ENCODE data around the gene ABCA9. TPM values are rescaled to one million over a fixed set of nuclear protein-coding genes. Genes with fewer than 3 reads are reported as not detected.
A peak's percentile ranks its signal among the peaks of the same experiment; 100 is the strongest.

ABCA9 gene, protein sequence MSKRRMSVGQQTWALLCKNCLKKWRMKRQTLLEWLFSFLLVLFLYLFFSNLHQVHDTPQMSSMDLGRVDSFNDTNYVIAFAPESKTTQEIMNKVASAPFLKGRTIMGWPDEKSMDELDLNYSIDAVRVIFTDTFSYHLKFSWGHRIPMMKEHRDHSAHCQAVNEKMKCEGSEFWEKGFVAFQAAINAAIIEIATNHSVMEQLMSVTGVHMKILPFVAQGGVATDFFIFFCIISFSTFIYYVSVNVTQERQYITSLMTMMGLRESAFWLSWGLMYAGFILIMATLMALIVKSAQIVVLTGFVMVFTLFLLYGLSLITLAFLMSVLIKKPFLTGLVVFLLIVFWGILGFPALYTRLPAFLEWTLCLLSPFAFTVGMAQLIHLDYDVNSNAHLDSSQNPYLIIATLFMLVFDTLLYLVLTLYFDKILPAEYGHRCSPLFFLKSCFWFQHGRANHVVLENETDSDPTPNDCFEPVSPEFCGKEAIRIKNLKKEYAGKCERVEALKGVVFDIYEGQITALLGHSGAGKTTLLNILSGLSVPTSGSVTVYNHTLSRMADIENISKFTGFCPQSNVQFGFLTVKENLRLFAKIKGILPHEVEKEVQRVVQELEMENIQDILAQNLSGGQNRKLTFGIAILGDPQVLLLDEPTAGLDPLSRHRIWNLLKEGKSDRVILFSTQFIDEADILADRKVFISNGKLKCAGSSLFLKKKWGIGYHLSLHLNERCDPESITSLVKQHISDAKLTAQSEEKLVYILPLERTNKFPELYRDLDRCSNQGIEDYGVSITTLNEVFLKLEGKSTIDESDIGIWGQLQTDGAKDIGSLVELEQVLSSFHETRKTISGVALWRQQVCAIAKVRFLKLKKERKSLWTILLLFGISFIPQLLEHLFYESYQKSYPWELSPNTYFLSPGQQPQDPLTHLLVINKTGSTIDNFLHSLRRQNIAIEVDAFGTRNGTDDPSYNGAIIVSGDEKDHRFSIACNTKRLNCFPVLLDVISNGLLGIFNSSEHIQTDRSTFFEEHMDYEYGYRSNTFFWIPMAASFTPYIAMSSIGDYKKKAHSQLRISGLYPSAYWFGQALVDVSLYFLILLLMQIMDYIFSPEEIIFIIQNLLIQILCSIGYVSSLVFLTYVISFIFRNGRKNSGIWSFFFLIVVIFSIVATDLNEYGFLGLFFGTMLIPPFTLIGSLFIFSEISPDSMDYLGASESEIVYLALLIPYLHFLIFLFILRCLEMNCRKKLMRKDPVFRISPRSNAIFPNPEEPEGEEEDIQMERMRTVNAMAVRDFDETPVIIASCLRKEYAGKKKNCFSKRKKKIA (N-terminal part only)
- polyA plus RNA-seq (2013, experiment 1 of 2): not detected
- polyA plus RNA-seq (2013, experiment 2 of 2): under 0.01 TPM

DNA sequence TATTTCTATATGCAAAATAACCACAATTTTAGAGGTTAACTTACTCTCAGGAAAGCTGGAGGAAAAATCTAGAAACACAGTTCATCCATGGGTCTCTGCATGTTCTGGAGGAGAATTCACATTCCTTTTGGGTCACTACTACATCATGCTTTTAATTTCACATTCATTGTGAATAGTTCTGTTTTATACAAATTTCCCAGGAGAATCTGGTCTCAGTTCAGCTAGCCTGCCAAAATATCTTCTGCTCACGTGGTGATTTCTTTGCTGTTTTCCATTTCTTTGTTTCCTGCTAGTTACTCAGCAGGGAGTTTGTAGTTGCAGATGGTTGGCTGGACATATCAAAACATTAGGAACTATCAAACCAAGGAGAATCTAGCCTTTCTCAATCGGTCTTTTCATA lies at the start of gene ABCA9:
TSS of gene ABCA9 (minus strand) at position 106 of the 400 bp plus-strand sequence. CDS start 9,801 bp downstream, outside the sequence.
- Histone ChIP-seq H3K4me3 (ENCODE audit: low read length in 2 of 2) (no peak within 1 kb of the TSS), H3K79me1 (ENCODE audit: low read depth, low read length) (no peaks in the 10 kb centered on the region)
- WGBS, 2 donors (ENCODE audit: extremely low coverage in 2 of 2, insufficient read length in 2 of 2, insufficient replicate concordance in 1 of 2): no CpG with 5 or more reads among the region's 2 CpGs

DNA sequence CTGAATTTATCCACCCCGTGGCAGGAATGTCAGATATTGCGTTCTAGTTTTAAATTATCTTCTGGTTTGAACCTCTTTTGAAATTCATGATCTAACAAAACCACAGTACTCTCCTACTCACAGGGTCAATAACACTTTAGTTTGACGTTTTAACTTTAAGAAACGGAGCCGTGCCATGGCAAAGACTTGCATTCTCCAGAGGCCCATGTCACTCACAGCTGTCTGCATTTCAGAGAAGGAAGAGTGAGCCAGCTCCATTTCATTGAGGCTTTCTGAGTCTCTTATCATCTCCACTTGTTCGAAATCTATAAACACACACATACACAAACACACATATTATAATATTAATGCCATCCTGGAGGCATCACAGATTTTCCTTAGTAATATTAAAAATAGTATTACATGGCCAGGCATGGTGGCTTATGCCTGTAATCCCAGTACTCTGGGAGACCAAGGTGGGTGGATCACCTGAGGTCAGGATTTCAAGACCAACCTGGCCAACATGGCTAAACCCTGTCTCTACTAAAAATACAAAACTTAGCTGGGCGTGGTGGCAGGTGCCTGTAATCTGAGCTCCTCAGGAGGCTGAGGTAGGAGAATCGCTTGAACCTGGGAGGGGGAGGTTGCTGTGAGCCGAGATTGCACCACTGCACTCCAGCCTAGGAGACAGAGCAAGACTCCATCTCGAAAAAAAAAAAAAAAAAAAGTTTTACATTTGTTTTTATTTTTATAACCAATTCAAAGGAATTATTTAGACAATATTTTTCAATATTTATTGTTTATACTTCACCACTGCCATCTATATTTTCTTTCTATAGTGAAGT lies 45.4 kb upstream of the ABCA9 start:
- 100% methylated on average over 1 of the region's 10 CpGs; no CpG with 5 or more reads in 1 of the 2 donors for WGBS, 2 donors (ENCODE audit: extremely low coverage in 2 of 2, insufficient read length in 2 of 2, insufficient replicate concordance in 1 of 2)
- H3K14ac ChIP-seq (ENCODE audit: low read length): no peak overlapping the region
- no peak overlapping the region for H2BK12ac ChIP-seq (ENCODE audit: low read length)
- H2BK120ac ChIP-seq (ENCODE audit: low read depth, low read length): no peak overlapping the region
- H4K8ac ChIP-seq (ENCODE audit: low read depth, low read length): no peak overlapping the region
- H3K4me3 ChIP-seq (ENCODE audit: low read length in 2 of 2): no peak overlapping the region
- no peak overlapping the region for H2BK15ac ChIP-seq (ENCODE audit: low read length)
- H3K18ac ChIP-seq (ENCODE audit: low read length): no peak overlapping the region
- no peak overlapping the region for H2BK5ac ChIP-seq (ENCODE audit: low read length)
- no peaks in the 10 kb centered on the region for H3K36me3 ChIP-seq (replicated peaks in 1 of 2; ENCODE audit: control insufficient read depth in 2 of 2, insufficient read depth in 2 of 2, low read length in 2 of 2)
- no peak overlapping the region for H3K4me2 ChIP-seq (ENCODE audit: insufficient read depth, low read length, poor library complexity, severe bottlenecking)
- H3K4me1 ChIP-seq (ENCODE audit: control insufficient read depth in 2 of 2, insufficient read depth in 1 of 2, low read depth in 1 of 2, low read length in 2 of 2): no peaks in the 10 kb centered on the region
- H3K27me3 ChIP-seq (ENCODE audit: control insufficient read depth in 3 of 3, insufficient read depth in 3 of 3, low read depth in 1 of 3, low read length in 3 of 3): no peaks in the 10 kb centered on the region
- H3K27ac ChIP-seq (replicated peaks; ENCODE audit: low read length): no peak overlapping the region
- no peak overlapping the region for H4K91ac ChIP-seq (ENCODE audit: low read depth, low read length, poor library complexity)
- DNase-seq (ENCODE audit: low spot score): no peak
- no peak overlapping the region for H2AK5ac ChIP-seq (ENCODE audit: low read depth, low read length)
- H3K9ac ChIP-seq (ENCODE audit: low read depth, low read length, poor library complexity): no peak overlapping the region
- no peak overlapping the region for H3K4ac ChIP-seq (ENCODE audit: low read length)
- H3K23ac ChIP-seq (ENCODE audit: low read depth, low read length, poor library complexity): no peak overlapping the region
- no peak overlapping the region for H2AFZ ChIP-seq (ENCODE audit: low read length)
- H3K79me1 ChIP-seq (ENCODE audit: low read depth, low read length): no peaks in the 10 kb centered on the region
- H3K9me3 ChIP-seq (replicated peaks in 1 of 2; ENCODE audit: control insufficient read depth in 2 of 2, insufficient read depth in 1 of 2, low read depth in 1 of 2, low read length in 2 of 2): peaks cover 0 to 2% of the 10 kb centered on the region in 2 donors

More for the DNA sequence above, at the start of gene ABCA9:
- H3K4me2 ChIP-seq (ENCODE audit: insufficient read depth, low read length, poor library complexity, severe bottlenecking): no peak within 1 kb of the TSS
- H3K14ac ChIP-seq (ENCODE audit: low read length): no peak within 1 kb of the TSS
- H2BK5ac ChIP-seq (ENCODE audit: low read length): no peak within 1 kb of the TSS
- no peak for DNase-seq (ENCODE audit: low spot score)
- H2AK5ac ChIP-seq (ENCODE audit: low read depth, low read length): no peak within 1 kb of the TSS
- H2AFZ ChIP-seq (ENCODE audit: low read length): peak within 1 kb of the TSS; percentile 85
- no peak within 1 kb of the TSS for H4K91ac ChIP-seq (ENCODE audit: low read depth, low read length, poor library complexity)
- peaks cover 0 to 10% of the 10 kb centered on the region in 2 donors for H3K4me1 ChIP-seq (ENCODE audit: control insufficient read depth in 2 of 2, insufficient read depth in 1 of 2, low read depth in 1 of 2, low read length in 2 of 2)
- H4K8ac ChIP-seq (ENCODE audit: low read depth, low read length): no peak within 1 kb of the TSS
- no peak within 1 kb of the TSS for H2BK12ac ChIP-seq (ENCODE audit: low read length)
- H3K4ac ChIP-seq (ENCODE audit: low read length): no peak within 1 kb of the TSS
- no peak within 1 kb of the TSS for H3K27ac ChIP-seq (replicated peaks; ENCODE audit: low read length)
- no peak within 1 kb of the TSS for H3K23ac ChIP-seq (ENCODE audit: low read depth, low read length, poor library complexity)
- H3K18ac ChIP-seq (ENCODE audit: low read length): no peak within 1 kb of the TSS
- H3K9me3 ChIP-seq (replicated peaks in 1 of 2; ENCODE audit: control insufficient read depth in 2 of 2, insufficient read depth in 1 of 2, low read depth in 1 of 2, low read length in 2 of 2): peaks cover 0 to 4% of the 10 kb centered on the region in 2 donors
- no peaks in the 10 kb centered on the region for H3K36me3 ChIP-seq (replicated peaks in 1 of 2; ENCODE audit: control insufficient read depth in 2 of 2, insufficient read depth in 2 of 2, low read length in 2 of 2)
- no peak within 1 kb of the TSS for H3K9ac ChIP-seq (ENCODE audit: low read depth, low read length, poor library complexity)
- H2BK15ac ChIP-seq (ENCODE audit: low read length): no peak within 1 kb of the TSS
- no peaks in the 10 kb centered on the region for H3K27me3 ChIP-seq (ENCODE audit: control insufficient read depth in 3 of 3, insufficient read depth in 3 of 3, low read depth in 1 of 3, low read length in 3 of 3)
- H2BK120ac ChIP-seq (ENCODE audit: low read depth, low read length): no peak within 1 kb of the TSS

DNA sequence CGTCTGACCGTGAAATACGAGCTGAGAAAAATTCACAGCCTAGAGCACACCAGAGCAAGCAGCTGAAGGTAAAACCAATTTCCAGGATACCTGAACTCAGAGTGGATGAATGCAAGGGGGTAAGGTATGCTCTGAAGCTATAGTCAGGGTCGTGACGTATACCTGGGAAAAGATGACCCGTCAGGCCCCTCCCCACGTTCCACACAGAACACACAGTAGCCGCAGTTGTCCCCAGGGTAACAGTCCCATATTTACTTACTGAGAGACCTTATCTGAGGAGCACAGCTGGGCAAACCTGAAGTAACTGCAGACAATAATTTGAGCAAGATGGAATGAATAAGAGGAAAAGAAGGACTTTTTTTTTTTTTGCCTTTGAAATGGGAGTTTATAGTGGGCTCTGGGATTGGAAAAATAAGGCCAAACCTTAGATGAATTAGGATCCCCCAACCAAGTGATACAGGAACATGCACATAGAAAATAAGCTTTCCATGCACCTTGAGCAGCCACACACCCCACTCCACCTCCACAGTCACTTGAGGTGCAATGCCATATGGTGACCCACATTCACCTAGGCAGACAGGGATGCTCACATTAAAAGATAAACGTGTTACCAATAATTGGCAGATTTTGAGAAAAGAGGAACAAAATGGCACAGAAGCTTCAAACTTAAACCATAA lies 43.0 kb upstream of the ABCA9 start:
- no peak overlapping the region for H3K23ac ChIP-seq (ENCODE audit: low read depth, low read length, poor library complexity)
- no peak overlapping the region for H2AK5ac ChIP-seq (ENCODE audit: low read depth, low read length)
- no peaks in the 10 kb centered on the region for H3K79me1 ChIP-seq (ENCODE audit: low read depth, low read length)
- H3K14ac ChIP-seq (ENCODE audit: low read length): no peak overlapping the region
- no peak overlapping the region for H2AFZ ChIP-seq (ENCODE audit: low read length)
- H3K18ac ChIP-seq (ENCODE audit: low read length): no peak overlapping the region
- no peak overlapping the region for H3K4me3 ChIP-seq (ENCODE audit: low read length in 2 of 2)
- H4K91ac ChIP-seq (ENCODE audit: low read depth, low read length, poor library complexity): no peak overlapping the region
- H3K27me3 ChIP-seq (ENCODE audit: control insufficient read depth in 3 of 3, insufficient read depth in 3 of 3, low read depth in 1 of 3, low read length in 3 of 3): no peaks in the 10 kb centered on the region
- H2BK120ac ChIP-seq (ENCODE audit: low read depth, low read length): no peak overlapping the region
- no peak for DNase-seq (ENCODE audit: low spot score)
- no peaks in the 10 kb centered on the region for H3K4me1 ChIP-seq (ENCODE audit: control insufficient read depth in 2 of 2, insufficient read depth in 1 of 2, low read depth in 1 of 2, low read length in 2 of 2)
- H3K36me3 ChIP-seq (replicated peaks in 1 of 2; ENCODE audit: control insufficient read depth in 2 of 2, insufficient read depth in 2 of 2, low read length in 2 of 2): no peaks in the 10 kb centered on the region
- H4K8ac ChIP-seq (ENCODE audit: low read depth, low read length): no peak overlapping the region
- peaks cover 0 to 2% of the 10 kb centered on the region in 2 donors for H3K9me3 ChIP-seq (replicated peaks in 1 of 2; ENCODE audit: control insufficient read depth in 2 of 2, insufficient read depth in 1 of 2, low read depth in 1 of 2, low read length in 2 of 2)
- H3K27ac ChIP-seq (replicated peaks; ENCODE audit: low read length): no peak overlapping the region
- no peak overlapping the region for H3K9ac ChIP-seq (ENCODE audit: low read depth, low read length, poor library complexity)
- no CpG with 5 or more reads among the region's 9 CpGs for WGBS, 2 donors (ENCODE audit: extremely low coverage in 2 of 2, insufficient read length in 2 of 2, insufficient replicate concordance in 1 of 2)
- H3K4me2 ChIP-seq (ENCODE audit: insufficient read depth, low read length, poor library complexity, severe bottlenecking): no peak overlapping the region
- H2BK5ac ChIP-seq (ENCODE audit: low read length): no peak overlapping the region
- no peak overlapping the region for H3K4ac ChIP-seq (ENCODE audit: low read length)
- H2BK15ac ChIP-seq (ENCODE audit: low read length): no peak overlapping the region
- H2BK12ac ChIP-seq (ENCODE audit: low read length): no peak overlapping the region

Measured in neuronal stem cell (in vitro differentiated cells).